Liver (tissue), 3 donors: Measurements from ENCODE around the gene OR51S1.

ENCODE experiments used
- GABPA ChIP-seq, 2 donors: IDR thresholded peaks in 1 of 2; conservative IDR thresholded peaks in 1 of 2; 2 replicates each; pipeline ENCODE4 v1.6.1; 2016; ENCODE audit warnings: antibody characterized with exemption in 2 of 2, mild to moderate bottlenecking in 1 of 2, moderate library complexity in 1 of 2
- JUND ChIP-seq, 2 donors: IDR thresholded peaks; 2 replicates each; pipeline ENCODE4 v1.6.1; 2016; ENCODE audit warnings: antibody characterized with exemption in 2 of 2
- RXRA ChIP-seq, 2 donors: IDR thresholded peaks; 2 replicates each; pipeline ENCODE4 v1.6.1; 2017 to 2018; ENCODE audit warnings: antibody characterized with exemption in 2 of 2, mild to moderate bottlenecking in 1 of 2
- SP1 ChIP-seq: IDR thresholded peaks from 2 replicates; pipeline ENCODE4 v1.6.1; 2018; ENCODE audit warnings: antibody characterized with exemption, mild to moderate bottlenecking
- TAF1 ChIP-seq: conservative IDR thresholded peaks from 2 replicates; pipeline ENCODE4 v1.6.1; 2016; ENCODE audit warnings: antibody characterized with exemption, mild to moderate bottlenecking
- YY1 ChIP-seq: IDR thresholded peaks from 2 replicates; pipeline ENCODE4 v1.6.1; 2016; ENCODE audit warnings: antibody characterized with exemption, mild to moderate bottlenecking
- TF ChIP-seq, protein P1 (sequence below): fragments of 150-350 bp; IDR thresholded peaks from 2 replicates; pipeline ENCODE4 v1.5.1; 2017; ENCODE audit warnings: improper control_type of control experiment, low read depth, low read length; ENCODE audit not compliant: missing input control
- TF ChIP-seq, protein P2 (sequence below): IDR thresholded peaks from 2 replicates; pipeline ENCODE4 v1.6.1; 2016; ENCODE audit warnings: antibody characterized with exemption, mild to moderate bottlenecking
- donor health status: healthy.
- donor health status: healthy.

DNA sequence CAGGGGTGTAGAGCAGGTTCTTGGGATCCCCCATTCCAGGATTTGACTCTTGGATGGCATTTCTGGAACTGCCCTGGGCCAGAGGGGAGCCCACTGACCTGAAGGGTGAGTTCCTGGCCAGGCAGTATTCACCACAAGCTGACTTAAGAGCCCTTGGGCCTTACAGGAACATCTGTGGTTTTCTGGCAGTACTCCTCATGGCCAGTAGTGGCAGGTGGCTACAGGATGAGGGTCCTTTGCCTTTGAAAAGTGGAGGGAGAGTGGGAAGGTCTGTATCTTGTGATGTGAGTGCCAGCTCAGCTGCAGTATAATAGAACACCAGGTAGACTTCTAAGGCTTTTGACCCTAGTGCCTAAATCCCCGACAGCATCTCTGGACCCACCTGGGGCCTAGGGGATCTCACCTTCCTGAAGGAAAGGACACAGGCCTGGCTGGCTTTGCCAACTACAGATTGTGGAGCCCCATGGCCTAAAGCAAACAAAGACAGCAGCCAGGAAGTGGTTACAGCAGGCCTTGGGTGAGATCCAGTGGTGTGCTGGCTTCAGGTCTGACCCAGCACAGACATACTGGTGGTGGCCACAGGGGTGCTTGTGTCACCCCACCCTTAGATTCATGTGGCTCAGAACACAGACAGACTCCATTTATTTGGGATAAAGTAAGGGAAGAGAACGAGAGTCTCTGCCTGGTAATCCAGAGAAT is 9.0 kb downstream of the OR51S1 start:
- TF ChIP-seq, protein P1, sequence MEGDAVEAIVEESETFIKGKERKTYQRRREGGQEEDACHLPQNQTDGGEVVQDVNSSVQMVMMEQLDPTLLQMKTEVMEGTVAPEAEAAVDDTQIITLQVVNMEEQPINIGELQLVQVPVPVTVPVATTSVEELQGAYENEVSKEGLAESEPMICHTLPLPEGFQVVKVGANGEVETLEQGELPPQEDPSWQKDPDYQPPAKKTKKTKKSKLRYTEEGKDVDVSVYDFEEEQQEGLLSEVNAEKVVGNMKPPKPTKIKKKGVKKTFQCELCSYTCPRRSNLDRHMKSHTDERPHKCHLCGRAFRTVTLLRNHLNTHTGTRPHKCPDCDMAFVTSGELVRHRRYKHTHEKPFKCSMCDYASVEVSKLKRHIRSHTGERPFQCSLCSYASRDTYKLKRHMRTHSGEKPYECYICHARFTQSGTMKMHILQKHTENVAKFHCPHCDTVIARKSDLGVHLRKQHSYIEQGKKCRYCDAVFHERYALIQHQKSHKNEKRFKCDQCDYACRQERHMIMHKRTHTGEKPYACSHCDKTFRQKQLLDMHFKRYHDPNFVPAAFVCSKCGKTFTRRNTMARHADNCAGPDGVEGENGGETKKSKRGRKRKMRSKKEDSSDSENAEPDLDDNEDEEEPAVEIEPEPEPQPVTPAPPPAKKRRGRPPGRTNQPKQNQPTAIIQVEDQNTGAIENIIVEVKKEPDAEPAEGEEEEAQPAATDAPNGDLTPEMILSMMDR: no peak
- TF ChIP-seq GABPA (IDR thresholded peaks at IDR 0.05 in 1 of 2, conservative IDR thresholded peaks at IDR 0.05 in 1 of 2) (no peak), SP1 (no peak), JUND (IDR thresholded peaks at IDR 0.05) (no peak), TAF1 (no peak), YY1 (no peak), RXRA (IDR thresholded peaks at IDR 0.05) (no peak)
- TF ChIP-seq, protein P2, sequence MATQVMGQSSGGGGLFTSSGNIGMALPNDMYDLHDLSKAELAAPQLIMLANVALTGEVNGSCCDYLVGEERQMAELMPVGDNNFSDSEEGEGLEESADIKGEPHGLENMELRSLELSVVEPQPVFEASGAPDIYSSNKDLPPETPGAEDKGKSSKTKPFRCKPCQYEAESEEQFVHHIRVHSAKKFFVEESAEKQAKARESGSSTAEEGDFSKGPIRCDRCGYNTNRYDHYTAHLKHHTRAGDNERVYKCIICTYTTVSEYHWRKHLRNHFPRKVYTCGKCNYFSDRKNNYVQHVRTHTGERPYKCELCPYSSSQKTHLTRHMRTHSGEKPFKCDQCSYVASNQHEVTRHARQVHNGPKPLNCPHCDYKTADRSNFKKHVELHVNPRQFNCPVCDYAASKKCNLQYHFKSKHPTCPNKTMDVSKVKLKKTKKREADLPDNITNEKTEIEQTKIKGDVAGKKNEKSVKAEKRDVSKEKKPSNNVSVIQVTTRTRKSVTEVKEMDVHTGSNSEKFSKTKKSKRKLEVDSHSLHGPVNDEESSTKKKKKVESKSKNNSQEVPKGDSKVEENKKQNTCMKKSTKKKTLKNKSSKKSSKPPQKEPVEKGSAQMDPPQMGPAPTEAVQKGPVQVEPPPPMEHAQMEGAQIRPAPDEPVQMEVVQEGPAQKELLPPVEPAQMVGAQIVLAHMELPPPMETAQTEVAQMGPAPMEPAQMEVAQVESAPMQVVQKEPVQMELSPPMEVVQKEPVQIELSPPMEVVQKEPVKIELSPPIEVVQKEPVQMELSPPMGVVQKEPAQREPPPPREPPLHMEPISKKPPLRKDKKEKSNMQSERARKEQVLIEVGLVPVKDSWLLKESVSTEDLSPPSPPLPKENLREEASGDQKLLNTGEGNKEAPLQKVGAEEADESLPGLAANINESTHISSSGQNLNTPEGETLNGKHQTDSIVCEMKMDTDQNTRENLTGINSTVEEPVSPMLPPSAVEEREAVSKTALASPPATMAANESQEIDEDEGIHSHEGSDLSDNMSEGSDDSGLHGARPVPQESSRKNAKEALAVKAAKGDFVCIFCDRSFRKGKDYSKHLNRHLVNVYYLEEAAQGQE: no peak
